AG09319 (cell line): Measurements from ENCODE around the gene CA11.

Experiments used
- DNase-seq: peaks from one replicate; pipeline ENCODE4 v3.0.0-alpha.2; 2010; ENCODE audit warnings: low read depth; ENCODE audit errors: extremely low read depth
- CTCF ChIP-seq: IDR thresholded peaks from 2 replicates; pipeline ENCODE4 v1.5.1; 2011; ENCODE audit warnings: low read depth, mild to moderate bottlenecking, inconsistent platforms, low read length, moderate library complexity

Gene CA11

GRCh38 chr19:48613852-48614435 lies 32.0 kb downstream of the CA11 start:
- DNase-seq: no peak
- TF ChIP-seq CTCF: no peak

GRCh38 chr19:48613024-48613851 lies 32.7 kb downstream of the CA11 start:
- TF ChIP-seq CTCF: no peak
- DNase-seq: no peak

GRCh38 chr19:48611872-48612271 lies 34.1 kb downstream of the CA11 start:
- TF ChIP-seq CTCF: no peak
- no peak for DNase-seq

- no peak for DNase-seq
- no peak for TF ChIP-seq CTCF
These were observed 36.3 kb downstream of the CA11 start for GRCh38 chr19:48609571-48610108.

GRCh38 chr19:48608798-48609263 lies 37.2 kb downstream of the CA11 start:
- no peak for DNase-seq
- peak; percentile 55 for TF ChIP-seq CTCF

- TF ChIP-seq CTCF: no peak
- no peak for DNase-seq
These were observed 38.6 kb downstream of the CA11 start for GRCh38 chr19:48607359-48607755.
